DMS 273 (cell line): ENCODE data around the gene MACF1.
"Not testable (repeated sequence)": the region's sequence is repeated elsewhere in the genome, so short reads cannot be mapped to it uniquely, and the experiment has no call there.

Experiments
- DNase-seq: peaks from one replicate; lab custom pipeline; 2025; ENCODE audit not compliant: unreplicated experiment; lab: John Stamatoyannopoulos, UW

The MACF1 gene

GRCh38 chr1:39504436-39504835 lies 299.9 kb downstream of the MACF1 start:
- not testable (repeated sequence) for DNase-seq

- DNase-seq: no peak
These were observed 300.8 kb downstream of the MACF1 start for GRCh38 chr1:39505289-39505688.

GRCh38 chr1:39507230-39507928 lies 302.9 kb downstream of the MACF1 start:
- peak; percentile 97 for DNase-seq

- DNase-seq: no peak
These were observed 303.8 kb downstream of the MACF1 start for GRCh38 chr1:39508266-39508665.

GRCh38 chr1:39508857-39509305 lies 304.4 kb downstream of the MACF1 start:
- DNase-seq: no peak

- DNase-seq: no peak
These were observed 305.0 kb downstream of the MACF1 start for GRCh38 chr1:39509360-39510009.

- not testable (repeated sequence) for DNase-seq
These were observed 306.2 kb downstream of the MACF1 start for GRCh38 chr1:39510570-39511186.

DNA sequence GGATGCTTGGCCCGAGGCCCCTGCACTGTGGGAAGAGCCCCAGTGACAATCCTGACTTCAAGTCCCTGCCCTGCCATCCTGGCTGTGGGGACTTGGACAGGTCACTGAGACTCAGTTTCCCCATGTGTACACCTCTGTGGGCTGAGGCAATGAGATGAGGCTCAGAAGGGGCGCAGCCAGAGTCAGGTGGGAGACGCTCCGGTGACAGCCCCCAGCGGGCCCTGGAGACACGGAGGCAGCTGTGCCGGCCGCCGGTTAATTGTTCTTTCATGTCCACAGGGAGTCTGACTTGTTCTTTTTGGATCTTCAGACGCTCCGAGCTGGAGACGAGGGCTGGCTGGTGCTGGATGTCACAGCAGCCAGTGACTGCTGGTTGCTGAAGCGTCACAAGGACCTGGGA lies 307.0 kb downstream of the MACF1 start:
- DNase-seq: not testable (repeated sequence)

- not testable (repeated sequence) for DNase-seq
These were observed 307.8 kb downstream of the MACF1 start for GRCh38 chr1:39512234-39512847.

- not testable (repeated sequence) for DNase-seq
These were observed 310.2 kb downstream of the MACF1 start for GRCh38 chr1:39514710-39515124.

DNA sequence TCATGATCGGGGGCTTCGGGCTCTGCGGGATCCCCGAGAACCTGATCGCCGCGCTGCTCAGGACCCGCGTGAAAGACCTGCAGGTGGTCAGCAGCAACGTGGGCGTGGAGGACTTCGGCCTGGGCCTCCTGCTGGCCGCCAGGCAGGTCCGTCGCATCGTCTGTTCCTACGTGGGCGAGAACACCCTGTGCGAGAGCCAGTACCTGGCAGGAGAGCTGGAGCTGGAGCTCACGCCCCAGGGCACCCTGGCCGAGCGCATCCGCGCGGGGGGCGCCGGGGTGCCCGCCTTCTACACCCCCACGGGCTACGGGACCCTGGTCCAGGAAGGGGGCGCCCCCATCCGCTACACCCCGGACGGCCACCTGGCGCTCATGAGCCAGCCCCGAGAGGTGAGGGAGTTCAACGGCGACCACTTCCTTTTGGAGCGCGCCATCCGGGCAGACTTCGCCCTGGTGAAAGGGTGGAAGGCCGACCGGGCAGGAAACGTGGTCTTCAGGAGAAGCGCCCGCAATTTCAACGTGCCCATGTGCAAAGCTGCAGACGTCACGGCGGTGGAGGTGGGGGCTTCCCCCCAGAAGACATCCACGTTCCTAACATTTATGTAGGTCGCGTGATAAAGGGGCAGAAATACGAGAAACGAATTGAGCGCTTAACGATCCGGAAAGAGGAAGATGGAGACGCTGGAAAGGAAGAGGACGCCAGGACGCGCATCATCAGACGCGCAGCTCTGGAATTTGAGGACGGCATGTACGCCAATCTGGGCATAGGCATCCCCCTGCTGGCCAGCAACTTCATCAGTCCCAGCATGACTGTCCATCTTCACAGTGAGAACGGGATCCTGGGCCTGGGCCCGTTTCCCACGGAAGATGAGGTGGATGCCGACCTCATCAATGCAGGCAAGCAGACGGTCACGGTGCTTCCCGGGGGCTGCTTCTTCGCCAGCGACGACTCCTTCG lies 310.9 kb downstream of the MACF1 start:
- not testable (repeated sequence) for DNase-seq

- not testable (repeated sequence) for DNase-seq
These were observed 312.3 kb downstream of the MACF1 start for GRCh38 chr1:39516841-39517240.

DNA sequence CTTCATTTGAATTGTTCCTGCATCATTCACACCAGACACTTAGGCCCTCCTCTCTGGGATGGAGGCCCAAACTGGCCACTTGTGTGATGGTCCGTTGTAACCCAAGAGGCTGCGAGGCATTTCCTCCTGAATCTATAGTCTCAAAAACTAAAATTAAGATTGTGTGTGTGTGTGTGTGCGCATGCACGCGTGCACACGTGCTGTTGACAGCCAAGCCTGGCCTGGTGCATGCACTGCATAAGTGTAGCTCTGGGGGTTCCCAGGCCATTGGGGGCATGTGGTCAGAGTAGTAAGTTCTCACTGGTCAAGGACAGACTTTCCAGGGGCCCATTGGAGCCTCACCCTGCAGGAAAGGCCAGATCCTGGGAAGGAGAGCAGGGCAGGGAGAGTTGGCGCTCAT lies 313.4 kb downstream of the MACF1 start:
- not testable (repeated sequence) for DNase-seq

- not testable (repeated sequence) for DNase-seq
These were observed 314.9 kb downstream of the MACF1 start for GRCh38 chr1:39519376-39519775.

- not testable (repeated sequence) for DNase-seq
These were observed 317.7 kb downstream of the MACF1 start for GRCh38 chr1:39522221-39522620.

- no peak for DNase-seq
These were observed 318.4 kb downstream of the MACF1 start for GRCh38 chr1:39522661-39523567.

- no peak for DNase-seq
These were observed 319.7 kb downstream of the MACF1 start for GRCh38 chr1:39524171-39524570.

DNA sequence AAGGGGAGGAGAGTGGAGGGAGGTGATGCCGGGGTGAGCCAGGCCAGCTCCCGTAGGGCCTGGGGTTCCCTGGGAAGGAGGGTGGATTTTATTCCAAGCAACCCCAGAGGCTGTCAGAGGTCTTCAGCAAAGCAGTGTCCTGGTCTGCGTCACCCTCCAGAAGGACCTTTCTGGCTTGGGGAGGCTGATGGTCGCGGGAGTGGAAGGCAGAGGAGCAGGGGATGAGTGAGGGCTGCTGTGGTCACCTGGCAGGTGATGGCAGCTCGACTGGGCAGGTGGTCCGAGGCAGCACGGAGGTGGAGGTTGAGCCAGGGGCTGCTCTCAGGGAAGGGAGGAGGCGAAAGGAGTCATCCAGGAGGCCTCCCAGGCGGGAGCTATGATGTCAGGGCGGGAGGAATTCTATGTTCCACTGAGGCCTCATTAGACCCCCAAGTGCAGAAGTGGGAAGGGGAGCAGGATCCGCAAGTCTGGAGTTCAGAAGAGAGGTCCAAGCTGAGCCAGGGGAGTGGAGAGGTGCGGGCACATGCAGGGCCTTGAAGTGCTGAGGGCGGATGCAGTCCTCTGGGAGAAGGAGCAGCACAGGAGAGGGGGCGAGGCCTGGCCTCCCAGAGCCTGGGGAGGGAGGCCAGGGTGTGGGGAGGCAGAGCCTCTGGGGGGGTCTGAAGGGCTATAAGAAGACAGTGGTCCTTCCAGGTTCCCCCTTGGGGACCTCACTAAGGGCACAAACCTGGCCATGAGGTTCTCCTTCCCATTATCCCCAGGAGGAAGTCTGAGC lies 320.3 kb downstream of the MACF1 start:
- no peak for DNase-seq
